Immature natural killer cell (primary cell): Measurements from ENCODE around the gene SUPT4H1. TPM values are rescaled to one million over a fixed set of nuclear protein-coding genes. Genes with fewer than 3 reads are reported as not detected.

ENCODE experiments used
- DNase-seq, 3 donors: peaks; one replicate each; pipeline ENCODE4 v3.0.0; 2022; ENCODE audit warnings: mixed read lengths in 1 of 3
- H3K27ac Mint-ChIP-seq, 6 donors: one replicate each; pipeline ENCODE4 v1.8.0; 2020; ENCODE audit warnings: mixed read lengths in 6 of 6, mild to moderate bottlenecking in 5 of 6, inconsistent platforms in 4 of 6, moderate library complexity in 3 of 6
- H3K27me3 Mint-ChIP-seq, 3 donors: one replicate each; pipeline ENCODE4 v1.8.0; 2020 to 2021; ENCODE audit warnings: low read depth in 3 of 3, mild to moderate bottlenecking in 3 of 3, mixed read lengths in 3 of 3, moderate library complexity in 3 of 3, inconsistent platforms in 1 of 3
- H3K36me3 Mint-ChIP-seq, 3 donors: one replicate each; pipeline ENCODE4 v1.8.0; 2020; ENCODE audit warnings: mixed read lengths in 3 of 3, inconsistent platforms in 2 of 3, mild to moderate bottlenecking in 2 of 3
- H3K4me1 Mint-ChIP-seq, 2 donors: one replicate each; pipeline ENCODE4 v1.8.0; 2020; ENCODE audit warnings: inconsistent platforms in 2 of 2, mild to moderate bottlenecking in 2 of 2, mixed read lengths in 2 of 2, moderate library complexity in 1 of 2
- H3K4me3 Mint-ChIP-seq, 5 donors: one replicate each; pipeline ENCODE4 v1.8.0; 2020; ENCODE audit warnings: mild to moderate bottlenecking in 5 of 5, mixed read lengths in 5 of 5, inconsistent platforms in 3 of 5, moderate library complexity in 3 of 5
- H3K9me3 Mint-ChIP-seq, 6 donors: one replicate each; pipeline ENCODE4 v1.8.0; 2020; ENCODE audit warnings: mild to moderate bottlenecking in 6 of 6, mixed read lengths in 6 of 6, inconsistent platforms in 4 of 6, moderate library complexity in 3 of 6
- polyA plus RNA-seq, 3 donors: library from polyadenylated mRNA; unstranded; fragments of 300-500 nt; fragmentation: Illumina TruSeq; gene quantifications; one replicate each; pipeline ENCODE4 v1.2.3, GENCODE V29; 2021

SUPT4H1 gene
- polyA plus RNA-seq, 3 donors from 2014 or later: 133 to 170 (median 136) TPM

DNA sequence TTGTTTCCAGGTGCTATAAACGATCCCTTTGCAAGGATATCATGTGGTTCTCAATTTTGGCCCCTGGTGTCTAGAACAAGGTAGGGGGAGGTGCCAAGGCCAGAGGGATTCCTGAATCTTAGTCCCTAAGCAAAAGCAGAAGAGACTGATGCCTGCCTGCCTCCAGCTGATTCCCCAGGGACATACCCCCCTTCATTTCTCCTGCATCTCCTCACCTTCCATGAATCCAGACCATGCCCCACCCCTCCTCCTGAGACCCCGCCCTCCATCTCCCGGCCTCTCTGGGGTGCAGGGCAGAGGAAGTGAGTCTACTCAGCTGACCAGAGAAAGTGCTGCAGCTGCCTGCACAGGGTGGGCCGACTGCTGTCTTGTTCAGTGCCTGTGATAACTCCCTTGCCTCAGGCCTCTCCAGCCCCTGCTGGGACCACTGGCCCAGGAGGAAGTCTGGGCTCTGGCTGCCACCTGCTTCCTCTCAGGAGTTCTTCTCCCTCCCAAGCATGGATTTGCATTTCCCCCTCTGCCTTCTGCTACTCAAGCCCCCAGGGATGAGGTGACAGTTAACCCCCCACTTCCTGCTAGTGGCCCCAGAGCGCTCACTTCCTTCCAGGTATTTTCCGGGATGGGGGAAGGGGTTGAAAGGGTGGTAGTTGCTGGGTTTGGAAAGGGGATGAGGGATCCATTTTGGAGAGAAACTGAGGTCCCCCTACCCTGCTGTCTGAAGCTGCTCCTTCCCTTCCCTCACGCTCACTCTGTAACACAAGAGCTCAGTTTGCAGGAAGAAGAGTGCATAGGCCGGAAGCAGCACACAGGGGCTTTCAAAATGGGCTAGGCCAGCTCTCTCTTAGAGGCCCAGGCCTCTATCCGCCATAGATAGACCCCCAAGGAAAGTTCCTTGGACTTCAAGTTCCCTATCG, 12.9 kb downstream of the SUPT4H1 start:
- Mint-ChIP-seq H3K4me1 (peaks cover 94 to 96% of the 10 kb centered on the region in 2 donors), H3K27me3 (peaks cover 7 to 29% (median 25%) of the 10 kb centered on the region in 3 donors), H3K36me3 (peaks cover 3 to 15% (median 8%) of the 10 kb centered on the region in 3 donors), H3K9me3 (no peaks in the 10 kb centered on the region), H3K4me3 (peak overlapping the region; percentile 85 to 95 (median 93)), H3K27ac (peak overlapping the region; percentile 94 to 99 (median 96))
- DNase-seq: peak; percentile 55 to 65 (median 61)

DNA sequence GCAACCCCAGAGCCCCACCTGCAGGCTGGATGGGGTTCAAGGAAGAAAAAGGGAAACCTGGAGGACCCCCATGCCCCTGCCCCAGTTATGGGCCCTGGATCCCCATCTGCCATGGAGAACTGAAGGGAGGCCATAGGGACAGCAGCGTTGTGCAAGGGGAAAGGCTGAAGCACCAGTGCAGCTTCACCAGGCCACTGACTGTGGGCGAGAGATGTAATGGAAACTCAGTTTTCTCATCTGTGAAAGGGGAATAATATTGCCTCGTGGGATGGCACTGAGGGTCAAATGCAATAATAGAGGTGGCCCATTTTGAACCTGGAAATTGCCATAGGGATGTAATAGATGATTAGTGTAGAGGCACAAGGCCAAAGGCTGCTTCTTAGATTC, 13.6 kb downstream of the SUPT4H1 start:
- DNase-seq: no peak
- Mint-ChIP-seq H3K4me1 (peaks cover 94 to 96% of the 10 kb centered on the region in 2 donors), H3K9me3 (no peaks in the 10 kb centered on the region), H3K36me3 (peaks cover 3 to 13% (median 8%) of the 10 kb centered on the region in 3 donors), H3K27me3 (peaks cover 7 to 29% (median 26%) of the 10 kb centered on the region in 3 donors), H3K27ac (peak overlapping the region; percentile 94 to 99 (median 96)), H3K4me3 (peak overlapping the region; percentile 85 to 95 (median 93))

- Mint-ChIP-seq H3K27ac (peak overlapping the region; percentile 94 to 99 (median 96)), H3K4me3 (peak overlapping the region; percentile 85 to 95 (median 93)), H3K27me3 (peaks cover 9 to 31% (median 28%) of the 10 kb centered on the region in 3 donors), H3K4me1 (peaks cover 89 to 90% of the 10 kb centered on the region in 2 donors), H3K9me3 (no peaks in the 10 kb centered on the region), H3K36me3 (peaks cover 3 to 11% (median 8%) of the 10 kb centered on the region in 3 donors)
- peak; percentile 95 to 96 (median 96) for DNase-seq
Observed at GRCh38 chr17:58337600-58338453, 14.2 kb downstream of the SUPT4H1 start.

DNA sequence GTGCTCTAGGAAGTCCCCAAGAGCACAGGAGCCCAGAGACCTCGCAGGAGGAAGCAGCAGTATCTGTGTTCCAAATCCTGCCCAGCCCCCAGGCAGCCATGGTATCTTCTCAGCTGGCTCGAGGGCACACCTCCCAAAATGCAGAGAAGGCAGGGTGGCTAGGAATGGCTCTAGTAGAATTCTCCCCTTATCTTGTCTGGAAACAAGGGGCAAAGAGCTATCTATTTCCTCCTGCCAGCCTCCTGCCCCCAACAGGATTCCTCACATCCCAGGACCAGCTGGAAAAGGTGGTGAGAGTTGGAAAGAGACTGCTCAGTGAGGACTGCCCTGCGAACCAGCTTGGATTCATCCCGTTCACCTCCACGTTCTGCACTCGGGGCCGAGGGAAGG, 14.8 kb downstream of the SUPT4H1 start:
- Mint-ChIP-seq H3K4me1 (peaks cover 83% of the 10 kb centered on the region in 2 donors), H3K27me3 (peaks cover 13 to 36% (median 31%) of the 10 kb centered on the region in 3 donors), H3K36me3 (peaks cover 3 to 10% (median 7%) of the 10 kb centered on the region in 3 donors), H3K4me3 (peak overlapping the region; percentile 85 to 95 (median 93)), H3K27ac (peak overlapping the region; percentile 94 to 99 (median 96)), H3K9me3 (peaks cover 0 to under 1% (median 0%) of the 10 kb centered on the region in 6 donors)
- DNase-seq: peak; percentile 70 to 73 (median 72)

DNA sequence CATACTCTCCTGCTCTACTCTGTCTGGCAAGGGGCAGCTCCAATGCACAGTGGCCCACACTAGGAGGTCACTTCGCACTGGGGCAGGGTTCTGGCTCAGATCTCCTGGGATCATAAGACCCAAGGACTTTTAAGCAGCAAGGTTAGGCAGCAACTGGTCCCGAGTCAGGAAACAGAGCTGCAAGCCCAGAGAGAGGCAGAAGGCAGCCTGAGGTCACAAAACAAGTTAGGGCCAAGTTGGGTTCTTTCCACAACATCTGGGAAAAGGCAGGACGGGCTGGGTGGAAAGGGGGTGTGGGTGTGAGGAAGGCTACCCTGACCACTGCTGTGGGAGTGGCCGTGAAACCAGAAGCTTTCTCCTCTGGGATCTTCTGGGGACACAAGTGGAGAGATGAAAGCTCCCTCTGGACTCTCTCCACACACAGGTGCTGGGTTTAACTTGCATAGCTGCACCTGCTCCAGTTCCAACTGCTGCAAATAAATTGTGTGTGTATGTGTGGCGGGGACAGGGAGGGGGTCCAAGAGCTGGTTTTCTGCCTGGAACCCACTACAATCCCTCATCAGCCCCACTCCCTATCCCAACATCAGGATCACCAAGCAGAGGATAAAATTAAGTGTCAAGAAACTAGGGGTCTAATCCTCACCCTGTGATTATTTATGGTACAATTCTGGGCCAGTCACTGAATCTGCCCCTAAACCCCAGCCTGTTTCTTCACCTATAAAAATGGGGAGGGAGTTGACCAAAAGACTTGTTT, 15.4 kb downstream of the SUPT4H1 start:
- no peak for DNase-seq
- Mint-ChIP-seq H3K9me3 (peaks cover 0 to 3% (median 0%) of the 10 kb centered on the region in 6 donors), H3K4me1 (peaks cover 77 to 78% of the 10 kb centered on the region in 2 donors), H3K27me3 (peaks cover 19 to 41% (median 37%) of the 10 kb centered on the region in 3 donors), H3K4me3 (peak overlapping the region; percentile 85 to 95 (median 93)), H3K27ac (peak overlapping the region; percentile 94 to 99 (median 96)), H3K36me3 (peaks cover under 1 to 11% (median 5%) of the 10 kb centered on the region in 3 donors)

GRCh38 chr17:58335779-58336455, 16.1 kb downstream of the SUPT4H1 start:
- peaks cover 24 to 48% (median 44%) of the 10 kb centered on the region in 3 donors for H3K27me3 Mint-ChIP-seq
- peak overlapping the region; percentile 85 to 95 (median 93) for H3K4me3 Mint-ChIP-seq
- peaks cover 70 to 73% of the 10 kb centered on the region in 2 donors for H3K4me1 Mint-ChIP-seq
- H3K9me3 Mint-ChIP-seq: peaks cover 0 to 3% (median 0%) of the 10 kb centered on the region in 6 donors
- peaks cover 7 to 19% (median 12%) of the 10 kb centered on the region in 3 donors for H3K36me3 Mint-ChIP-seq
- DNase-seq: peak; percentile 81 to 84 (median 83)
- H3K27ac Mint-ChIP-seq: peak overlapping the region; percentile 94 to 99 (median 96)

DNA sequence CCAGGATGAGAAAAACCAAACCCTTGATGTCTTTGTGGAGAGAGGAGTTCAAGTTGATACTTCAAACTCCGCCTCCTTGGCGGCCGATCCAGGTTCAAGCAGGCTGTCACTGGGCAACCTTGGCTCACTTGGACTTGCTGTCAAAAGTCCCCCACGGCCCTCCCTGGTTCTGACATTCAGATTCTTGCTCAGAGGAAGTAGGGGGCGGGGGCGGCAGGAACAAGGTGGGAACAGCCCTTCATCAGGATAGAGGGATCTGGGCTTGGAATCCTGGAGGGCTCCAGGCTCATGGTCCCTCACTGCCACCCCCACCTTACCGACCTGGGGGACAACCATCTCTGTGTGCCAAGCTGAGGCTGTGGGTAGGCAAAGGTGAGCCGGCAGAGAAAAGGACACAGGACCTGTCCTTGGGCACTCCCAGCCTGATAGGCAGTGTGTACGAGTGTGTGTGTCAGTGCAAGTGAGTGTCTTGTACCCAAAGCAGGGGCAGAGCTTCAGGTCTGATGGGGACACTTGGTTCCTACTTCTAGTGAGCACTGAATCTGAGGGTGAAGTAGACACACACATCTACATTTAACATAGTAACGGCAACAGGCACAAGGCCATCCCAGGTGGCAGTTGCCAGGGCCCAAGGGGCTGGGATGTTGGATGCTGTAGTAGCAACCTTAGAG, 16.8 kb downstream of the SUPT4H1 start:
- peak overlapping the region; percentile 85 to 95 (median 93) for H3K4me3 Mint-ChIP-seq
- H3K9me3 Mint-ChIP-seq: peaks cover 0 to 3% (median 0%) of the 10 kb centered on the region in 6 donors
- H3K27ac Mint-ChIP-seq: peak overlapping the region; percentile 94 to 99 (median 96)
- H3K27me3 Mint-ChIP-seq: peaks cover 30 to 56% (median 50%) of the 10 kb centered on the region in 3 donors
- H3K4me1 Mint-ChIP-seq: peaks cover 67 to 68% of the 10 kb centered on the region in 2 donors
- peaks cover 14 to 24% (median 18%) of the 10 kb centered on the region in 3 donors for H3K36me3 Mint-ChIP-seq
- DNase-seq: no peak

GRCh38 chr17:58334661-58335060, 17.3 kb downstream of the SUPT4H1 start:
- H3K4me3 Mint-ChIP-seq: peak overlapping the region; percentile 85 to 95 (median 93)
- peaks cover 30 to 60% (median 51%) of the 10 kb centered on the region in 3 donors for H3K27me3 Mint-ChIP-seq
- peaks cover 0 to 3% (median 0%) of the 10 kb centered on the region in 6 donors for H3K9me3 Mint-ChIP-seq
- no peak for DNase-seq
- H3K4me1 Mint-ChIP-seq: peaks cover 66 to 67% of the 10 kb centered on the region in 2 donors
- H3K36me3 Mint-ChIP-seq: peaks cover 19 to 26% (median 21%) of the 10 kb centered on the region in 3 donors
- peak overlapping the region; percentile 94 to 99 (median 96) for H3K27ac Mint-ChIP-seq

- Mint-ChIP-seq H3K4me3 (peak overlapping the region; percentile 85 to 95 (median 93)), H3K27me3 (peaks cover 30 to 60% (median 52%) of the 10 kb centered on the region in 3 donors), H3K9me3 (peaks cover 0 to 3% (median 0%) of the 10 kb centered on the region in 6 donors), H3K4me1 (peaks cover 66 to 67% of the 10 kb centered on the region in 2 donors), H3K27ac (peak overlapping the region; percentile 94 to 99 (median 96)), H3K36me3 (peaks cover 22 to 29% (median 25%) of the 10 kb centered on the region in 3 donors)
- DNase-seq: no peak
Observed at GRCh38 chr17:58334256-58334655, 17.7 kb downstream of the SUPT4H1 start.

- H3K4me1 Mint-ChIP-seq: peaks cover 66 to 67% of the 10 kb centered on the region in 2 donors
- H3K36me3 Mint-ChIP-seq: peaks cover 22 to 29% (median 29%) of the 10 kb centered on the region in 3 donors
- peak overlapping the region; percentile 85 to 95 (median 93) for H3K4me3 Mint-ChIP-seq
- H3K27me3 Mint-ChIP-seq: peaks cover 34 to 59% (median 52%) of the 10 kb centered on the region in 3 donors
- peaks cover 0 to 3% (median 0%) of the 10 kb centered on the region in 6 donors for H3K9me3 Mint-ChIP-seq
- H3K27ac Mint-ChIP-seq: peak overlapping the region; percentile 94 to 99 (median 96)
- peak; percentile 54 to 62 (median 55) for DNase-seq
Observed at GRCh38 chr17:58333736-58334207, 18.2 kb downstream of the SUPT4H1 start.
